ENCODE measurements around the gene HJV.
"Not testable (repeated sequence)": the region's sequence is repeated elsewhere in the genome, so short reads cannot be mapped to it uniquely, and the experiment has no call there.

HJV gene, protein sequence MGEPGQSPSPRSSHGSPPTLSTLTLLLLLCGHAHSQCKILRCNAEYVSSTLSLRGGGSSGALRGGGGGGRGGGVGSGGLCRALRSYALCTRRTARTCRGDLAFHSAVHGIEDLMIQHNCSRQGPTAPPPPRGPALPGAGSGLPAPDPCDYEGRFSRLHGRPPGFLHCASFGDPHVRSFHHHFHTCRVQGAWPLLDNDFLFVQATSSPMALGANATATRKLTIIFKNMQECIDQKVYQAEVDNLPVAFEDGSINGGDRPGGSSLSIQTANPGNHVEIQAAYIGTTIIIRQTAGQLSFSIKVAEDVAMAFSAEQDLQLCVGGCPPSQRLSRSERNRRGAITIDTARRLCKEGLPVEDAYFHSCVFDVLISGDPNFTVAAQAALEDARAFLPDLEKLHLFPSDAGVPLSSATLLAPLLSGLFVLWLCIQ

DNA sequence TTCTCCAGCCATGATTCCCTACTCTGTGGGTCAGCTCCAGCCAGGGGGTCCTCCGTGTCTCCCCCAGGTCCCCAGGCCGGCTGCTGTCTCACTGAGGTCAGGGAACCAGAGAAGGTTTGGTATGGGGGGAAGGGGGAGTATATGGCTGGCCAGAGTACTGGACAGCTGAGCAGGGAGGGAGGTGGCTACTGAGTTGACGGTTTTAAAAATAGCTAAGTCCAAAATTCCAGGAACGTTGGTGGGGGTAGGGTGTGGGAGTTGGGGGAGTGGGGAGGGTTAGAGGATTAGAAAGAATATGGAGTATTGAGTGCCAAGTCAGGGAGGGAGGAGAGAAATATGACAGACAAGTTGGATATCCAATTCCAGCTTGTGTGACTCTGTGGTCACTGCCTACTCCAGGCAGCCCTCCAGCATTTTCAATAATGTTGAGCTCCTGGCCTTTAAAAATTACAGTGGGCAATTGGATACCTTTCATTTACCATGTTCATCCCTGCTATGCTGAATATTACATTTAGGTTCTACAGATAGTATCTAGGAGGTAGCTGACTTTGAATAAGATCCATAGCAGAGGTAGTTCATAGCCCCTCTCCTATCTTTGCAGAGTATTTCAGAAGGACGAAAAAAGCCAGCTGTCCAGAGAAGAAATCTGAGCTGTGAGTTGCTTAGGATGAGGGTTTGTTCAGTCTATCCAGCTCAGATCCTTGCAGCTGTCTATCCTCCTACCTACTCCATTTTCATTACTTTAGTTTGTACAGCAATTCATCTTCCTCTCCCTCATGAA lies at the start of gene HJV:
TSS of gene HJV (minus strand) at position 114 of the 781 bp plus-strand sequence. CDS start 1,504 bp downstream, outside the sequence.
- DNase-seq, result no peak

DNA sequence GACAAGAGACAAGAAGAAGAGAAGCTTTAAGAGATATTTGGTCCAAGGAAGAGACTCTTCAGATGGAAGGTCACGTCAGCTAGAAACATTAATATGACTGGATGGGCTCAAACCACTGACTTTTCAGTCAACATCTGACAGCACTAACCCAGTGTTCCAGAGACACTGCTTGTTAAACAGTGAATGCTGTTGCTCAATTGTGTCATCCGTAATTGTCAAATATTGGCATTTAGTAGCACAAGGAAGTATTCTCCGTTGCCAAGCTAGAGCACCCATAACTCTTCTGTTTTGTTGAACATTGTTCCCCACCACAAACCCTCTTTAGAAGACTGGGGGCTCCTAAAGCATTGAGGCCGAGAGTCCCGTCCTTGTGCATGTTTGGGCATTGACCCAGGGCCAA lies 37.6 kb upstream of the HJV start:
- not testable (repeated sequence) for DNase-seq

DNA sequence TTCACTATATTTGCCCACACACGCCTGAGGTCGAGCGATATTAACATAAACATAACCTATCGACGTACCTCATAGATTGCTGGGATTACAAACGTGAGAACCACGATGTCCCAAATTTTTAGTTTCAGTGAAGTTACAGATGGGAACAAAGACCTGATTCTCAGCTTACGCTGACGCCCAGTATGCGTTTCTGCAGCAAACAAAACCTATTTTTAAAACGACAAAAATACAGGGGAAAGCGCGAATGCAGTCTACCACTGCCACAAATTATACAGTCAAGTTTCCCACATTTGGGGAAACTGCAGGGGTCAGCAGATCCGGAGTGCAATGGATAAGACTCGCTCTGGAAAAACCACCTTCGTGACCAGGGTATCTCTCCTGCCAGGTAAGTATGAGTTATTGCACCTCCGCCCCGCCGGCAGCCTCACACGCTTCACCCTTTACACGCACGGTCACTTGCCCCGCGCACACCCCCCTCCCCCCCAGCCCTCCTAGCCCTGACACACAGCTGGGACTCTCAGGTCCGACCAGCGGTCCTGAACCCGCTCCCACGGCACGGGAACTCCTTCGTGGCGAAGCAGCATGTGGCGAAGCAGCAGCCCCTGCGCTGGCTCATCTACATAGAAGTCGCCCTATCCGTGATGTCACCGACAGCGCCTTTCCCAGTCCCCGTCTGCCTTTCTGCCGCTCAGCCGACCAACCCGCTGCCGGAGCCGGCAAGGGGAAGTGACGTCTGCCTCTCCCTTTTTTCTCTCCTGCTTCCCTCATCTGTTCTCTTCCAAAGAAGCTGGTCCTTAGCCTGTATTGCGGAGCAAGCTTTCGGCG lies 30.5 kb upstream of the HJV start:
- DNase-seq, result peak; percentile 45

DNA sequence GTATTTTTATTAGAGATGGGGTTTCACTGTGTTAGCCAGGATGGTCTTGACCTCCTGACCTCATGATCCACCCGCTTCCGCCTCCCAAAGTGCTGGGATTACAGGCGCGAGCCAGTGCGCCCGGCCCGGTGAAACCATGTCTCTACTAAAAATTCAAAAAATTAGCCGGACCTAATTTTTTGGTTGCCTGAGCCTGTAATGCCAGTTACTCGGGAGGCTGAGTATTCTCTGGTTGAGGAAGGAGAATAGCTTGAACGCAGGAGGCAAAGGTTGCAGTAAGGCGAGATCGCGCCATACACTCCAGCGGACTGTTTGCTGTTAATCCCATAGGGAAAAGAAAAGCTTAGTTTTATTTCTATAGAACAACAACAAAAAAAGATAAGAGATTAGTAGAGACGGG lies 29.9 kb upstream of the HJV start:
- no peak for DNase-seq

DNA sequence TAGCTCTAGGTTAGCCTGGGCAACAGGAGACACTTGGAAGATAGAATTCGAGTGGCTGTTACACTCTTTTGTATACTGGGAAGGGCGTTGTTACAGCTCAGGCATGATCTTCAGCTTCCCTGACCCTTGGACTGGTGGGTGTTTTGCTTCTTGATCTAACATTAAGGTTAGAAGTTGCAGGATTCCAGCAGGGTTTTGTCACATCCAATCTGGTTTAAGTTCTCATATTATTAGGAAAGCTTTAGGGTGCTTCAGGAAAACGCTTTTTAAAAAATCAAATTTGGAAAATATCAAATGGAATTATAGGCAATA lies 29.1 kb upstream of the HJV start:
- DNase-seq, result not testable (repeated sequence)

DNA sequence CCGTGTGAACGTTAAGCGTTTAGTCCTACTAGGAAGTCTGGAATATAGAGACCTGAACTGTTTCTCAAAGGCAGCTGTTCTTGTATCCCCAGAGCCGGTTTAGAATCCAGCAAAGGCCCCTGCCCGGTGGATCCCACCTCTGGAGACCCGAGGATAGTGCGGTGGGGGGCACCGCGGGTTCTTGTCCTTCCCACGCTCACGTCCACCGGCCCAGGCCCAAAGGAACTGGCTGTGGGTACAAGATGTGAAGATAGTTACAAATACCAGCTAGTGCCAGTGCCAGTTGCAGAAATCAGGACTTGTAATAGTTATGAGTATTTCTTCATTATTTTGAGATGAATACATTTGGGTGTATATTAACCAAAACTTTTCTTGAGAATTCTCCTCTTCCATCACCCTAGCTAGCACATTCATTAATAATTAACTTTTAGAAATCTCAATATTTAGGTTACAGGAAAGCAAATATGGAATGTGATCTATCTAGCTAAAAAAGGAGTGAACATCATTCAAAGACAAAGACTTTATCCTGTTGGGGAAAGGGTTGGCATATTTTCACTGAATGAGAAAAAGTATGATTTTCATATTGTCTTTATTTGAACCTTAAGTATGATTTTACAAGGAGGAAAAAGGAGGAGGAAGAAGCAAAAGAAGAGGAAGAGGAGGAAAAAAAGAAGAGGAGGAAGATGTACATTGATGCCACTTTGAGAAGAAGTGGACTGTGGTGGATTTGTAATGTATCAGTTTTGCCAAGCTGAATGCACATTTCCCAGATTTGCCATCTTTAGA lies 28.5 kb upstream of the HJV start:
- not testable (repeated sequence) for DNase-seq

DNA sequence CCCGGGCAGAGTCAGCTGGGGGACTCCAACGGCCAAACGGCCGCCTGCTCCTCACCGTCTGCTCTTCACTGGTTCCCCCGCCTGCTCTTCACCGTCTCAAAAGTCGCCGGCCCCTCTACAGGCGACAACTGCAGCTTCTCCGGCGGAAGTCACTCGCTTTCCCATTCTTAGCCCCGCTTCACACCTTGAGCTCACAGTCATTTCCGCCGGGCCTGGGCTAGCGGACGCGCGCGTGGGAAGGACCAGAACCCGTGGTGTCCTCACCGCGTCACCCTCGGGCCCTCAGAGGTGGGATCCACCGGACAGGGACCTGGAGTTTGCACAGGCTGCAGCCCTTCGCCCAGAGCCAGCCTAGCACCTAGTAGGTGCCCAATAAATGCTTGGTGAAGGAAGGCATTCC lies 27.9 kb upstream of the HJV start:
- DNase-seq, result no peak

DNA sequence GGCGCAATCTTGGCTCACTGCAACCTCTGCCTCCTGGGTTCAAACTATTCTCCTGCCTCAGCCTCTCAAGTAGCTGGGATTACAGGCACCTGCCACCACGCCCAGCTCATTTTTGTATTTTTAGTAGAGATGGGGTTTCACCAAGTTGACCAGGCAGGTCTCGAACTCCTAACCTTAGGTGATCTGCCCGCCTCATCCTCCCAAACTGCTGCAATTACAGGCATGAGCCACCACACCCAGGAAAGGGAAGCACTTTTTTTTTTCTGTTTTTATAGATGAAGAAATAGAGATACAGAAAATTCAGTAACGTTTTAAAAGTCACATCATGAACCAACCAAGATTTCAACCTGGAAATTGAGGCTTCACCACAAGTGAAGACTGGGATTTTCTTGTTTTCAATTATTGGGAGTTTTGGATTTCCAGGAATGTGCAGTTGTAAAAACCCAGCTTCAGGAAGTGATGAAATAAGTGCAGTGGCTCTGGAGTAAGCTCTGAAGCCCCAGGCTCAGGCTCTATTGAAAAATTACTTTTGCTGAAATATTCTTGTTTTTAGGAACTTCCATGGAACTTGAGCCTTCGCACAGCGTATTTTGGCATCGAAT lies 27.1 kb upstream of the HJV start:
- not testable (repeated sequence) for DNase-seq

DNA sequence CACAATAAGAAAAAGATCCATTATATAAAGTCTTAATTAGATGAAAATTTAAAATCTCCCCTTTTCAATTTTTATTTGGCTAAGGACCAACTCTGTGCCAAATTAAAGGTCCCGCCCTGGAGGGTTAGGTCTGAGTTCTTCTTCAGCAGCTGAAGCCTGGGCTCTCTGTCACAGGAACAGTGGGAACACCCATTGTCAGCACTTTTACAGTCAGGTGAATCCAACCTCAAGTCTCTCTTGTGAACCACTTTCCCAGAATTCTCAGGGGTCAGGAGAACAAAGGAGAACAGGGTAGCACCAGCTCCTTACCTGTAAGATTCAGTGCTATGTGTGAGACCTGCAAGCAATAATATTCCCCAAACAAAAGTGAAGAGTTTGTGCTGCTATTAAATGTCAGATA lies 25.1 kb upstream of the HJV start:
- DNase-seq, result no peak

DNA sequence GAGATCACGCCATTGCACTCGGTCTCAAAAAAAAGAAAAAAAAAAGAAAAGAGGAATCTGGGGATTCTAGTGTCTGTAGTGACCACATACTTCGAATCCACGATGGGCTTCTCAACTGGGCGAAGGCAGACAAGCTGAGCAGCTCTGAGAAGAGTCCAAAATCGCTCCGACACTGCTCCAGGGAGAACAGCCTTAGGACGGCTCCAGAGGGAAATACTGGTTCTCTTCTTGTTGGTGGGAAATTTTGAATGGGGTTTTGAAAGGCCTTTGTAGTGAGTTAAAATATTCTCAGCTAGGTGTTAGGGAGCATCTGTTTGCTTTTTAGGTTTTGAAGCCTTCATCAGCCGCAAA lies 18.3 kb upstream of the HJV start:
- no peak for DNase-seq

DNA sequence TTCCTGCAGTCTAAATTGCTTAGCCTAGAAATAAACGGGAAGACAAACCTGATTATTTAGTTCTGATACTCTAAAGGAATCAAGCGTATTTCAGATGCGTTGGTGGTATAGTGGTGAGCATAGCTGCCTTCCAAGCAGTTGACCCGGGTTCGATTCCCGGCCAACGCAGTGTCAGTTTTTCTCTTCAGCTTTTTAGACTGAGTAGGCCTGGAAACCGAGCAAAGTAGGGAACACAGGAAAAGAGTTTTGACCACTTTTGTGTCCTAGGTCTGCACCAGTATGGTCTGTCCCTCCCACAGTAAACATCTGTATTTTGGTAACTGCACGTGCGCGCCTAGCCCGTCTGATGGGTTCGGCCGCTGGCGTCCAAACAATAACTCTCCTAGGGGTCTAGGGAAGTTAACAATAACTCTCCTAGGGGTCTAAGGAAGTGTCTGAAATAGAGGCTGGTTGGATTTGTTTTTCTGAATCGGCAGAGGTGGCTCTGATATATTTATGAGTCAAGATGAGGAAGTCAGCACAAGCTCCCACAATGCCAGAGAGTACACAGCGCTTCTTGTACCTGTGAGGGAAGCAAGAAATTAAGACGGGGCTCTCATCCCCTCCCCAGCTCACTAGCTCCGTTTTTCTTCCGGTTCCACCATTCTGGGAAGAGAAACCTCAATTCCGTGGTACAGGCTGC lies 15.6 kb upstream of the HJV start:
- DNase-seq, result peak; percentile 65

DNA sequence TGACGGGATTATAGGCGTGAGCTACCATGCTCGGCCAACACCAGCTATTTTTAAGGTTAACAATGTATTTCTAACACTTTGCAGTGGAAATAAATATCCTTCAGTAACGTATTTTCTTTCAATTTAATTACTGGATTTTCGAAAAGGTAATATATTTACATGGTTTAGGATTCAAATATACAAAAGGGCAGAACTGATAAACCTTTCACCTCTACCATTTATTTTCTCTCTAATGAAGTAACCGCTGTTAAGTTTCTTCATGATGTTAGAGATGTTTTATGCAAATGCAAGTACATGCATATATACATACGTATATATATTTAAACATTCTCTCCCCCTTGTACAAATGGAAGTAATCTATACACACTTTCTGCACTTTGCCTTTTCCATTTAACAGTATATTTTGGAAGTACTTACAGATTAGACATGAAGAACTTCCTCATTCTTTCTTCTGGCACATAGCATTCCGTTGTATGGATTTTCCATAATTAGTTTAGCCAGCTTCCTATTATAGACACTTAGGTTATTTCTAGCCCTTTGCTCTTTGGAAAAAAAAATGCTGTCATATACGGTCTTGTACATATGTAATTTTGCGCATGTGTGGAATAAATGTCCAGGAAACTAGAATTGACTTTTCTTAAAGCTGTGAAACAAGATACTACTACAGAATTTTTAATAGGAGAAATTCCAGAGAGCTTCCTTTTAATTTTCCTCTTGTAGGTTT lies 14.9 kb upstream of the HJV start:
- no peak for DNase-seq

DNA sequence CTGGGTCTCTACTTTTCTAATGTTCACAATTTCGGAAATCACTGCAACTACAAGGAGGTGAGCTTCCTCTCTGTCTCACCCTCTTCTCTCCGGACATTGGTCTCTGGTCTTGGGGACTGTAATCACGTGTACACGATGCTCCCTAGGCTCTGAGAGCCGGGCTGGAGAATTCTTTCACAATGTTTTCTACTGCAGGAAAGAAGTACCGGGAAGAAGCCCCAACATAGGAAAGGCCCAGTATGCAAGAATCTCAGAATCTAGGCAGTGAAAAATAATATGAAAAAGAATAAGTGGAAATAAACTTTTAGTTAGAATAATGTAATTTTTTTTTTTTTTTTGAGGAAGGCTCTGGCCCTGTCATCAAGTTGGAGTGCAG lies 13.5 kb upstream of the HJV start:
- no peak for DNase-seq

DNA sequence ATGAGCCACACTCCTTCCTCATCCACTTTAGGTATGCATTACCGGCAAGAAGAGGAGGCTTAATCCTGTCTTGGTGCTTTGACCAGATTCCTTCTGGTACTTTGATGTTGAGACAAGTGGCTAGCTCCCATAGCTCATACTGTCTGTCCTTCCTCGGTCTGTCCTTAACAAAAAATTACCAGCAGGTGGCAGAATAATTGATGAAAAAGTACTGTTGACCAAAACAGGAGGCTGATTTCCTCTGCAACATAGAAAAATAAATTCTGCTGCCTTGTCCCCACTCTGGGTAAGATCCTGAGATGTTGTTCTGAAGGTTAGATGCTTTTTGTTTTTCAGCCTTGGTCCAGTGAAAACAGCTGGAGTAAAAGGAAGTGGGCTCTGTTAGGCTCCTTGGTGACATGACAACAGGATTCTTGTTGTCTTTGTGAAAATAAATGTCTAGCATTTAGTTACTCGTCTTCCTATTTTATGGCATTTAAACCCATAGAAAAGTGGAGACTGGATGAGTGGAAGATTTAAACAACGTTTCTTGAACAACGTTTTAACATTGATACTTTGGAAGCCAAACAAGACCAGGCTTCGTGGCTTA lies 11.2 kb upstream of the HJV start:
- DNase-seq, result no peak

DNA sequence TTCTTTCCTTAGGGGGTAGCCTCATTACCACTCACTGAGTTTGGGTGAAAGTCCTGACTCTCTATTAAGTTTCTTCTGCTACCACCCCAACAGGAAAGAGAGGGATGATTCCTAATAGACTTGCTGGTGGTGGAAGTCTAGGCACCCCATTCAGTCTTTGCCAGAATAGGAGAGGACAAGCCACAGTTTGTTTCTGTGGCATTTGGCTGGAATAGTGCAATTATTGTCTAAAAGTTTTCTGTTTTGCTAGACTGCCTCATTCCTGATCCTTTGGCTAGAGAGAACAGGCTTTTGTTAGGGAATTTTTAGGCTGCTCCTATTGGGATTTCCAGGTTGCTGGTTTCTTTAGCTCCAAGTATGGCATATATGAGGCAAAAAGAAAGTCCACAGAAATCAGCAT lies 9.9 kb upstream of the HJV start:
- DNase-seq, result no peak

DNA sequence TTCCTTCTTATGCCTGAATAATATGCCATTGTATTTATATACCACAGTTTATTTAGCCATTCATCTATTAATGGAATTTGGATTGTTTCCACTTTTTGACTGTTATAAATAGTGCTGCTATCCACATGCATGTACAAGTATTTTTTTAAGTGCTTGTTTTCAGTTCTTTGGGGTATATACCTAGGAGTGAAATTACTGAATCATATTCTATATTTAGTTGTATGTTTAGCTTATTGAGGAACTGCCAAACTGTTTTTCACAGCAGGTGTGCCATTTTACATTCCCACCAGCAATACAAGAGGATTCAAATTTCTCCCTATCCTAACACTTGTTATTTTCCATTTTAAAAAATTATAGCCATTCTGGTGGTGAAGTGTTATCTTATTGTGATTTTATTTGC lies 7.6 kb upstream of the HJV start:
- DNase-seq, result no peak

DNA sequence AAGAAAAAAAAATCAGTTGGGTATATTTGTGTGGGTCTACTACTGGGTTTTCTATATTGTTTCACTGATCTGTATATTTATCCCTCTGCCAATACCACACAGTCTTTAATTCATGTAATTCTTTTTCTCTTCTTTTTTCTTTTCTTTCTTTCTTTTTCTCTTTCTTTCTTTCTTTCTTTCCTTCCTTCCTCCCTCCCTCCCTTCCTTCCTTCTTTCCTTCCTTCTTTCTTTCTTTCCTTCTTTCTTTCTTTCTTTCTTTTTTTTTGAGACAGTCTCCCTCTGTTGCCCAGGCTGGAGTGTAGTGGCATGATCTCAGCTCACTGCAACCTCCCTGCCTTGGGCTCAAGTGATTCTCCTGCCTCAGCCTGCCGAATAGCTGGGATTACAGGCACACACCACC lies 5.1 kb upstream of the HJV start:
- DNase-seq, result not testable (repeated sequence)

DNA sequence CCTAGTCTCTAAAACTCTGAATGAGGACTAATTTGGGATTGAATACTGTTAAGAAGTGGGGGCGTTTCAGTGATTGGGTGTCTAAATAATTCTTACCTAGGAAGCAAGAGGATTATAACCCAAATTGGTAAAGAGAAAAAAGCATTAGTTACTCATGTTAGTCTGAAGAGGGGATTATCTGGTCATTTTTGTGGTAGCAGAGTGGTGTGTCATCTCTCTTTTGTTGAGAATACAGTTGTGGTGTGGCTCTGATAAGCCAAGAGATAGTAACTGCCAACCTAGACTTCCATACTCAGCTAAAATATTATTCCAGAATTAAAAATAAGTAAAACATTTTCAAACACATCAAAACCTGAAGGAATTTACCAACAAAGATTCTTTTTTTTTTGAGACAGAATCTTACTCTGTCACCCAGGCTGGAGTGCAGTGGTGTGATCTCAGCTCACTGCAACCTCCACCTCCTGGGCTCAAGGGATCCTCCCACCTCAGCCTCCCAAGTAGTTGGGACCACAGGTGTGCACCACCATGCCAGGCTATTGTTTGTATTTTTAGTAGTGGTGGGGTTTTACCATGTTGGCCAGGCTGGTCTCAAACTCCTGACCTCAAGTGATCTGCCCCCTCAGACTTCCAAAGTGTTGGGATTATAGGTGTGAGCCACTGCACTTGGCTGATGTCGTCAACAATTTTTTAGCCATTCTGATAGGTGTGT lies 4.4 kb upstream of the HJV start:
- DNase-seq, result not testable (repeated sequence)

DNA sequence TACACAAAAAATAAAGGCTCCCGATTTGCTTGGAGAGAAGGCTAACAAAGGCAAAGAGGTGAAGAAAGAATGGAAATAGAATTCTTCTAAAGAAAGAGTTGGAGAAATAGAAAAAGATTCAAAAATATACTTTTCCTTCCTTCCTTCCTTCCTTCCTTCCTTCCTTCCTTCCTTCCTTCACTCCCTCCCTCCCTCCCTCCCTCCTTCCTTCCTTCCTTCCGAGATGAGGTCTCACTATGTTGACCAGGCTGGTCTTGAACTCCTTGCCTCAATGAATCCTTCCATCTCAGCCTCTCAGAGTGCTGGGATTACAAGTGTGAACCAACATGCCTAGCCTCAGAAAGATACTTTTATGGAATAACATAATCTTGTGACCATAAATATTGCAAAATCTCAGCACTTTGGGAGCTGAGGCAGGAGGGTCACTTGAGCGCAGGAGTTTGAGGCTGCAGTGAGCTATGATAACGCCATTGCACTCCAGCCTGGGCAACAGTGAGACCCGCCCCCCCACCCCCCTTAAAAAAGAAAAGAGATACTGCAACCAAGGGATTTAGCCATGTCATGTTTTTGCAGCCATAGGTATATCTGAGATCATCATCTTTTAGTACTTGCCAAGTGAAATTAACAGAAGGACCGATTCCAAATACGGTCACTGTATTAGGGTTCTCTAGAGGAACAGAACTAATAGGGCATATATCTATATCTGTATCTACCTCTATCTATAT lies 1.0 kb upstream of the HJV start:
- no peak for DNase-seq
